ENCODE results near the gene CSF1R. TPM values are rescaled to one million over a fixed set of nuclear protein-coding genes. Genes with fewer than 3 reads are reported as not detected.

The CSF1R gene
- total and polyA plus RNA-seq, 2 of the 8 experiments (the other 6 are each of a cell fraction or from before 2014, with no cell fraction given): 0.12 TPM; not detected in 1

DNA sequence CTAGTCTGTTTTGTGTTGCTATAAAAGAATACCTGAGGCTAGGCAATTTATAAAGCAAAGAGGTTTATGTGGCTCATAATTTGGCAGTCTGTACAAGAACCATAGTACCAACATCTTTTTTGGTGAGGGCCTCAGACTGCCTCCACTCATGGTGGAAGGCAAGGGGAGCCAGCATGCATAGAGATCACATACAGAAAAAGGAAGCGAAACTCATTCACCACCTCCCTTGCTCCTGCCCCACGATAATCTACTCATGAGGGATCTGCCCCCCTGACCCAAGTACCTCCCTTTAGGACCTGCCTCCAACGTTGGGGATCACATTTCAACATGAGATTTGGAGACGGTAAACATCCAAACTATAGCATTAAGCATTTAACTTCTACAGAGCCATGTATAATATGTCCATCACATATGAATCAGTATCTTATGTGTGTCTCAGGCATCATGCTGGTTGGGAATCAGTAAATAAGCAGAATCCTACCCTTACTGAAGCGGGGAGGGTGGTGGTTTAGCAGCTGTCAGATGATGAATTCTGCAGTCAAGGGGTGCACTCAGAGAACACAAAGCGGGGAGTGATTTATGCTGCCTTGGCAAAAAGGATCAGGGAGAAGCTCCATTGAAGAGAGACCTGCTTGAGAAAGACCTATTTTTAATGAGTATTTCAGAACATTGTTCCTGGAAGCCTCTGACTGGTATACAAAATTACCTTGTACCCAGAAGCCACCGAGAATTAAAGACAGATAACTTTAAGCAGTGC, 51.0 kb downstream of the CSF1R start (continued):
- TF ChIP-seq BCL11A (IDR thresholded peaks at IDR 0.05; ENCODE audit: low read depth in 2 of 2, low read length in 2 of 2) (no peak), PHF8 (conservative IDR thresholded peaks at IDR 0.05; ENCODE audit: low read depth, low read length) (no peak), MAFK (IDR thresholded peaks at IDR 0.05; ENCODE audit: low read depth, low read length) (no peak), POU5F1 (IDR thresholded peaks at IDR 0.05; ENCODE audit: low read depth, low read length) (no peak), CTBP2 (IDR thresholded peaks at IDR 0.05; ENCODE audit: borderline replicate concordance, insufficient read depth, insufficient read length, low read length) (no peak), FOSL1 (IDR thresholded peaks at IDR 0.05; ENCODE audit: insufficient read depth, low read depth, low read length) (no peak)
- TF ChIP-seq, protein P1, sequence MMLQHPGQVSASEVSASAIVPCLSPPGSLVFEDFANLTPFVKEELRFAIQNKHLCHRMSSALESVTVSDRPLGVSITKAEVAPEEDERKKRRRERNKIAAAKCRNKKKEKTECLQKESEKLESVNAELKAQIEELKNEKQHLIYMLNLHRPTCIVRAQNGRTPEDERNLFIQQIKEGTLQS (IDR thresholded peaks at IDR 0.05; ENCODE audit: insufficient read depth, low read depth, low read length): no peak
